ENCODE results near the gene SF3B2.

DNA sequence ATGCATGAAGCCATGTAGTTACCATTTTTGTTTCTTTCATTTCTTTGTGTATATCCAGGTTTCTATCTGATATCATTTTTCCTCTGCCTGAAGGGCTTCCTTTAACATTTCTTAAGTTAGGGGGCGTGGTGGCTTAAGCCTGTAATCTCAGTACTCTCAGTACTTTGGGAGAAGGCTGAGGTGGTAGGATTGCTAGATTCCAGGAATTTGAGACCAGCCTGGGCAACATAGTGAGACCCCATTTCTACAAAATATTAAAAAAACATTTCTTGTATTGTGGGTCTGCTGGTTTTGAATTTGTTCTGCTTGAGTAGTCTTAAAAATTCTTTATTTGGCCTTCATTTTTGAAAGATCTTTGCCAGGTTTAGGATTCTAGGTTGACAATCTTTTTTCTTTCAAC lies 12.4 kb downstream of the SF3B2 start:
- no peak for TF ChIP-seq ETS2 (tag; IDR thresholded peaks at IDR 0.05; ENCODE audit: borderline replicate concordance, poor library complexity, severe bottlenecking)
- TF ChIP-seq POLR2AphosphoS5 (IDR thresholded peaks at IDR 0.05; ENCODE audit: control insufficient read depth, insufficient read depth, low read depth, low read length), result no peak
- no peak for TF ChIP-seq ATF6 (CRISPR knock-in tag; IDR thresholded peaks at IDR 0.05)
- TF ChIP-seq FOXA1 (IDR thresholded peaks at IDR 0.05; ENCODE audit: borderline replicate concordance), result no peak
- no peak for TF ChIP-seq PRDM10 (IDR thresholded peaks at IDR 0.05; ENCODE audit: partially characterized antibody)
- no peak for TF ChIP-seq EP300 (IDR thresholded peaks at IDR 0.05; ENCODE audit: low read length)
- TF ChIP-seq MYC (IDR thresholded peaks at IDR 0.05; ENCODE audit: low read depth, low read length), result no peak
- no peak for TF ChIP-seq MYC (CRISPR knock-in tag; IDR thresholded peaks at IDR 0.05; ENCODE audit: borderline replicate concordance, low read depth)
- TF ChIP-seq POLR2A (conservative IDR thresholded peaks at IDR 0.05), result no peak
- no peak for TF ChIP-seq HLTF (IDR thresholded peaks at IDR 0.05)
- no peak for TF ChIP-seq MAZ (CRISPR knock-in tag; conservative IDR thresholded peaks at IDR 0.05 in 1 of 2, IDR thresholded peaks at IDR 0.05 in 1 of 2)
- TF ChIP-seq RCOR1 (IDR thresholded peaks at IDR 0.05; ENCODE audit: borderline replicate concordance in 1 of 2, low read depth in 2 of 2, low read length in 2 of 2), result no peak
- TF ChIP-seq HMG20B (CRISPR knock-in tag; IDR thresholded peaks at IDR 0.05), result no peak
- TF ChIP-seq ZNF263 (CRISPR knock-in tag; IDR thresholded peaks at IDR 0.05; ENCODE audit: borderline replicate concordance), result no peak

All from K562 (cell line).